K562 (cell line): ENCODE data around the gene CTDNEP1. TPM values are rescaled to one million over a fixed set of nuclear protein-coding genes. Genes with fewer than 3 reads are reported as not detected.

Experiments used
- ATAC-seq: fragments of 200-7000 bp; cut with Tn5 transposase; 3 replicates; pipeline ENCODE4 v1.9.1; 2020; ENCODE audit warnings: moderate library complexity
- BruUV-seq: library from RNA; stranded (reverse); fragments of 400-500 nt; replicated peaks from 2 replicates; lab custom pipeline; 2021; lab: Mats Ljungman, UMichigan
- CTCF ChIA-PET: fragments of 300-600 bp; formaldehyde crosslinking; extraction: SDS; loops from one replicate; lab custom pipeline; 2021; ENCODE audit warnings: low intra/inter-chr PET ratio; lab: Yijun Ruan, JAX
- POLR2A ChIA-PET: fragments of 300-600, 350-650 bp; sonication (Branson Sonifier 250); formaldehyde crosslinking; extraction: SDS; loops from one replicate; lab custom pipeline; 2021; ENCODE audit warnings: antibody characterized with exemption, inconsistent platforms; lab: Yijun Ruan, JAX
- DNase-seq, 4 experiments: peaks; one replicate each; pipeline versions ENCODE4 v3.0.0 to v3.0.0-alpha.2; 2011 to 2018; ENCODE audit warnings: low spot score in 3 of 4, mixed read lengths in 3 of 4; ENCODE audit errors: extremely low read depth in 1 of 4
- FAIRE-seq: peaks from 2 replicates; lab custom pipeline; 2011; peaks lifted over from hg19 to GRCh38; lab: Jason Lieb, UNC
- H2AFZ ChIP-seq: 2 replicates; pipeline ENCODE4 v1.6.0; 2011; ENCODE audit warnings: low read depth, low read length, control low read depth, inconsistent platforms
- H3K27ac ChIP-seq: fragments of 200-600 bp; 3 replicates; pipeline ENCODE4 v1.8.0; 2011; ENCODE audit warnings: low read depth, mild to moderate bottlenecking, control low read depth, inconsistent platforms, low read length, moderate library complexity, mixed read lengths; ENCODE audit errors: extremely low read depth
- H3K27me3 ChIP-seq, 2 experiments: fragments of 300-600 bp in 1 of 2; 2 replicates in 1 of 2; 3 replicates in 1 of 2; pipeline versions ENCODE4 v1.6.0 to v1.8.0; 2011; ENCODE audit warnings: inconsistent platforms in 2 of 2, low read length in 2 of 2, mild to moderate bottlenecking in 1 of 2, mixed read lengths in 1 of 2, moderate library complexity in 1 of 2; ENCODE audit not compliant: control insufficient read depth in 2 of 2, insufficient read depth in 2 of 2
- H3K36me3 ChIP-seq: fragments of 300-600 bp; 3 replicates; pipeline ENCODE4 v1.8.0; 2011; ENCODE audit warnings: mild to moderate bottlenecking, low read length, inconsistent platforms; ENCODE audit not compliant: control insufficient read depth, insufficient read depth
- H3K4me1 ChIP-seq, 2 experiments: fragments of 200-600 bp in 1 of 2; replicated peaks in 1 of 2; 2 replicates in 1 of 2; 3 replicates in 1 of 2; pipeline versions ENCODE4 v1.5.1 to v1.8.0; 2011; ENCODE audit warnings: inconsistent platforms in 2 of 2, low read length in 2 of 2, mild to moderate bottlenecking in 1 of 2, mixed read lengths in 1 of 2, moderate library complexity in 1 of 2; ENCODE audit not compliant: control insufficient read depth in 2 of 2, insufficient read depth in 2 of 2
- H3K4me2 ChIP-seq: 2 replicates; pipeline ENCODE4 v1.6.1; 2011; ENCODE audit warnings: low read length, control low read depth, inconsistent platforms, mixed read lengths; ENCODE audit not compliant: insufficient read depth
- H3K4me3 ChIP-seq: fragments of 200-600 bp; sonication (generic), shearing (Covaris generic); 2 replicates; pipeline ENCODE4 v1.5.1; 2016; ENCODE audit warnings: control low read depth, inconsistent platforms
- H3K79me2 ChIP-seq: fragments of 200-600 bp; 3 replicates; pipeline ENCODE4 v1.8.0; 2011; ENCODE audit warnings: low read length, inconsistent platforms; ENCODE audit not compliant: control insufficient read depth, insufficient read depth
- H3K9ac ChIP-seq, 2 experiments: 2 replicates each; pipeline versions ENCODE4 v1.6.0 to v1.6.1; 2011; ENCODE audit warnings: low read depth in 2 of 2, low read length in 2 of 2, control low read depth in 1 of 2, inconsistent platforms in 1 of 2, mild to moderate bottlenecking in 1 of 2, mixed read lengths in 1 of 2; ENCODE audit not compliant: insufficient read depth in 1 of 2
- H3K9me1 ChIP-seq: one replicate; pipeline ENCODE4 v1.6.0; 2011; ENCODE audit warnings: inconsistent platforms, mild to moderate bottlenecking, low read length, moderate library complexity; ENCODE audit not compliant: control insufficient read depth, insufficient read depth
- H3K9me3 ChIP-seq: replicated peaks from 2 replicates; pipeline ENCODE4 v1.5.1; 2011; ENCODE audit warnings: low read depth, low read length, inconsistent platforms; ENCODE audit not compliant: control insufficient read depth, insufficient read depth
- H4K20me1 ChIP-seq: replicated peaks from 2 replicates; pipeline ENCODE4 v1.6.1; 2011; ENCODE audit warnings: low read length, inconsistent platforms, mixed read lengths; ENCODE audit not compliant: control insufficient read depth, insufficient read depth
- HMG20B ChIP-seq: fragments of 250-450 bp; sonication (Bioruptor Pico); IDR thresholded peaks from 2 replicates; pipeline ENCODE4 v1.5.0; 2021; ENCODE audit warnings: mild to moderate bottlenecking
- MEIS2 ChIP-seq: fragments of 450-650 bp; IDR thresholded peaks from 2 replicates; pipeline ENCODE4 v1.6.1; 2014; ENCODE audit warnings: mild to moderate bottlenecking; ENCODE audit not compliant: partially characterized antibody
- POLR2G ChIP-seq: fragments of 200-400 bp; formaldehyde crosslinking; IDR thresholded peaks from 2 replicates; pipeline ENCODE4 v1.6.1; 2017; ENCODE audit warnings: low read depth, mild to moderate bottlenecking, antibody characterized with exemption, low read length, moderate library complexity
- RBFOX2 ChIP-seq: fragments of 200-400 bp; formaldehyde crosslinking; IDR thresholded peaks from 2 replicates; pipeline ENCODE4 v1.6.1; 2017; ENCODE audit warnings: low read depth, mild to moderate bottlenecking, low read length, moderate library complexity
- ZFX ChIP-seq: sonication (generic); formaldehyde crosslinking; IDR thresholded peaks from 2 replicates; pipeline ENCODE4 v1.8.0; 2022; ENCODE audit warnings: mild to moderate bottlenecking, missing genetic modification reagents, moderate library complexity
- ZNF3 ChIP-seq: fragments of 250-450 bp; sonication (Bioruptor Pico); IDR thresholded peaks from 2 replicates; pipeline ENCODE4 v1.5.0; 2021; ENCODE audit warnings: mild to moderate bottlenecking, moderate library complexity
- ZNF740 ChIP-seq, 3 experiments: fragments of 200-800 bp in 1 of 3; sonication (Bioruptor generic) in 1 of 3; sonication (generic) in 1 of 3; formaldehyde crosslinking in 1 of 3; IDR thresholded peaks; 2 replicates each; pipeline versions ENCODE4 v1.6.1 to v1.8.0; 2016 to 2022; ENCODE audit warnings: mild to moderate bottlenecking in 2 of 3, missing compliant biosample characterization in 2 of 3, missing genetic modification characterization in 2 of 3, missing genetic modification reagents in 1 of 3
- WGBS: fragments of 100-300 bp; shearing (Covaris generic); methylation state at CpG from one replicate; pipeline ENCODE4 v1.1.6; 2016; ENCODE audit warnings: low coverage, mixed read lengths; ENCODE audit not compliant: insufficient coverage; ENCODE audit errors: missing lambda C conversion rate; 5-methylcytosine and 5-hydroxymethylcytosine counted together
- in situ Hi-C: fragments of 300-500 bp; cut with MboI; formaldehyde crosslinking; loops from 4 replicates; pipeline ENCODE4 v1.15.0; 2018; ENCODE audit warnings: inconsistent platforms, mixed read lengths
- intact Hi-C: fragments of 100-400 bp; cut with micrococcal nuclease; formaldehyde crosslinking; loops from 2 replicates; pipeline ENCODE4 v1.14.2; 2022
- polyA plus RNA-seq, 8 experiments: library from polyadenylated mRNA; depleted of rRNA in 4 of 8; stranded (reverse) in 5 of 8; unstranded in 3 of 8; fragments of >200 nt; fragmentation: Nextera tagmentation in 2 of 8; fragmentation: Illumina TruSeq in 1 of 8; extraction: Ambion mirVana in 2 of 8; extraction: Trizol in 1 of 8; gene quantifications; 2 replicates each; pipeline versions ENCODE4 v1.2.1 to v1.2.3, GENCODE V29; 2011 to 2014; ENCODE audit warnings: inconsistent platforms in 1 of 8, missing spikeins in 1 of 8
- total RNA-seq, 7 experiments: library from RNA; depleted of rRNA in 6 of 7; stranded (reverse); fragments of >200 nt in 6 of 7; fragmentation: Illumina TruSeq in 2 of 7; extraction: Trizol in 2 of 7; gene quantifications; 2 replicates each; pipeline versions ENCODE4 v1.2.1 to v1.2.3, GENCODE V29; 2011 to 2021; ENCODE audit warnings: low replicate concordance in 1 of 7

The CTDNEP1 gene
- total and polyA plus RNA-seq, 9 of the 15 experiments (the other 6 are each of a cell fraction or from before 2014, with no cell fraction given), result 10.7 to 150 (median 28.5) TPM

GRCh38 chr17:7218758-7219157 lies 32.8 kb downstream of the CTDNEP1 start:
- peaks cover 33% of the 10 kb centered on the region; the same call in 2 of the 3 replicates for H3K36me3 ChIP-seq
- BruUV-seq, result no TSS peak
- H3K4me2 ChIP-seq, result peak overlapping the region; percentile 93
- peaks cover 40 to 56% of the 10 kb centered on the region in 2 experiments for H3K4me1 ChIP-seq
- intact Hi-C loops (no loop called here), in situ Hi-C loops (no loop called here)
- peaks cover 6% of the 10 kb centered on the region for H4K20me1 ChIP-seq
- no peak for ATAC-seq
- no peak overlapping the region for H3K4me3 ChIP-seq
- ChIA-PET CTCF (no interaction called here), POLR2A (interaction anchor here (0.5 to 7.7 kb wide), 5 partner anchors 16 to 319 kb away, joined by 3 to 73 read pairs (median 4); partner anchors contain the start of genes DVL2, GABARAP and SLC16A13)
- peak overlapping the region; percentile 90 to 99 for H3K9ac ChIP-seq
- DNase-seq, result no peak
- peak overlapping the region; percentile 94 for H2AFZ ChIP-seq
- no peaks in the 10 kb centered on the region for H3K27me3 ChIP-seq
- TF ChIP-seq ZNF3 (CRISPR knock-in tag) (no peak), MEIS2 (no peak), POLR2G (peak; percentile 5; the same call in 1 of the 2 replicates)
- FAIRE-seq, result no peak
- H3K9me3 ChIP-seq, result no peaks in the 10 kb centered on the region
- H3K79me2 ChIP-seq, result peaks cover 44% of the 10 kb centered on the region
- H3K27ac ChIP-seq, result peak overlapping the region; percentile 90
- 23% methylated on average over 3 of the region's 6 CpGs for WGBS
- peaks cover 6% of the 10 kb centered on the region for H3K9me1 ChIP-seq

GRCh38 chr17:7218166-7218565 lies 33.4 kb downstream of the CTDNEP1 start:
- TF ChIP-seq ZFX (peak; percentile 9; the same call in 1 of the 2 replicates), ZNF740 (CRISPR knock-in tag; IDR thresholded peaks at IDR 0.05) (peak; percentile 31; the same call in 1 of the 2 replicates), ZNF740 (tag; IDR thresholded peaks at IDR 0.05) (no peak), POLR2G (peak; percentile 43), HMG20B (CRISPR knock-in tag) (no peak), RBFOX2 (peak; percentile 34; the same call in 1 of the 2 replicates)
- no TSS peak for BruUV-seq
- Histone ChIP-seq H3K27ac (peak overlapping the region; percentile 90; the same call in 2 of the 3 replicates), H3K27me3 (no peaks in the 10 kb centered on the region), H3K9me3 (no peaks in the 10 kb centered on the region), H2AFZ (peak overlapping the region; percentile 94), H3K4me3 (no peak overlapping the region), H3K9ac (peak overlapping the region; percentile 30 to 99; a peak in 3 of 4 replicates), H3K79me2 (peaks cover 49% of the 10 kb centered on the region), H4K20me1 (peaks cover 6% of the 10 kb centered on the region), H3K36me3 (peaks cover 28% of the 10 kb centered on the region; the same call in 2 of the 3 replicates), H3K4me1 (peaks cover 40 to 58% of the 10 kb centered on the region in 2 experiments), H3K9me1 (peaks cover 6% of the 10 kb centered on the region), H3K4me2 (peak overlapping the region; percentile 60)
- in situ Hi-C loops, result no loop called here
- ATAC-seq (no peak), FAIRE-seq (no peak), DNase-seq (no peak)
- POLR2A ChIA-PET, result interaction anchor here (0.6 kb wide), 2 partner anchors 159 to 180 kb away, joined by 3 to 4 read pairs; no protein-coding TSS in a partner anchor
- intact Hi-C loops, result no loop called here
- CTCF ChIA-PET, result no interaction called here
- WGBS, result 59% methylated on average over 3 of the region's 6 CpGs
